Nephron progenitor cell (in vitro differentiated cells): Measurements from ENCODE around the gene THSD7A.

Experiments used
- DNase-seq: peaks from one replicate; pipeline ENCODE4 v3.0.0; 2021
- H3K27ac Mint-ChIP-seq: 2 replicates; pipeline ENCODE4 v1.8.0; 2021; ENCODE audit warnings: mild to moderate bottlenecking, moderate library complexity, mixed read lengths
- H3K27me3 Mint-ChIP-seq: 2 replicates; pipeline ENCODE4 v1.8.0; 2021; ENCODE audit warnings: mild to moderate bottlenecking, low read depth, mixed read lengths; ENCODE audit not compliant: poor library complexity
- H3K36me3 Mint-ChIP-seq: 2 replicates; pipeline ENCODE4 v1.8.0; 2021; ENCODE audit warnings: low read depth, mixed read lengths
- H3K4me1 Mint-ChIP-seq: 2 replicates; pipeline ENCODE4 v1.8.0; 2021; ENCODE audit warnings: mixed read lengths
- H3K4me3 Mint-ChIP-seq: 2 replicates; pipeline ENCODE4 v1.8.0; 2021; ENCODE audit warnings: mild to moderate bottlenecking, moderate library complexity, mixed read lengths
- H3K9me3 Mint-ChIP-seq: 2 replicates; pipeline ENCODE4 v1.8.0; 2021; ENCODE audit warnings: mild to moderate bottlenecking, moderate library complexity, mixed read lengths
- CTCF ChIP-seq: fragments of 200-600 bp; sonication (generic); IDR thresholded peaks from 2 replicates; pipeline ENCODE4 v1.5.0; 2021; ENCODE audit warnings: antibody characterized with exemption

THSD7A gene

DNA sequence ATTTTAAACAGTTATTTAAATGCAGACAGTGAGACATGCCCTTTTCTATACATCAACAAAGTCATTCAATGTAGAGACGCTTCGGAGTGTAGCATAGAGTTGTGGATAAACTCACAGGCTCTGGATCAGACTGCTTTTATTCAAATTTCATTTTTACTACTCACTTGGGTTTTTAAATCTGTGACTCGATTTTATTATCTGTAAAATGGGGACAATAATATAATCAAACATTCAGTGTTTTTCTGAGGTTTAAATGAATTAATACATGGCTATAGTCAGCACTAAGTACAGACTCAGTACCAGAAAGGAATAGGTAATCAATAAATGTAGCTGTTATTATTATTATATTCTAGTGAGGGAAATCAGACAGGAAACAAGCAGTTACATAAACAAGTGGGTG lies 43.4 kb downstream of the THSD7A start:
- no peak for TF ChIP-seq CTCF
- Mint-ChIP-seq H3K9me3 (no peaks in the 10 kb centered on the region), H3K27me3 (no peaks in the 10 kb centered on the region), H3K4me3 (no peak overlapping the region), H3K36me3 (no peaks in the 10 kb centered on the region), H3K4me1 (no peaks in the 10 kb centered on the region), H3K27ac (no peak overlapping the region)
- no peak for DNase-seq

DNA sequence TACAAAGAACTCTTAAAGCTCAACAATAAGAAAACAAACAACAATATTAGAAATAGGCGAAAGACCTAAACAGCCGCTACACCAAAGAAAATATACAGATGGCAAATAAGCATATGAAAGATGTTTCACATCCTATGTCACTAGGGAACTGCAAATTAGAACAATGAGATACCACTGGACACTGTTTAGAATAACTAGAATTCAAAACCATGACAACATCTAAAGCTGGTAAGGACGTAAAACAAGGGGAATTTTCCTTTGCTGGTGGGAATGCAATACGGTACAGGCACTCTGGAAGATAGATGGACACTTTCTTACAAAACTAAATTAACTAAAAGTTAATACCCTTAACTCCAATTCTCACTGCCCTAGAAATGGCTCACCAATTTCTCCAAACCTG lies 44.5 kb downstream of the THSD7A start:
- H3K36me3 Mint-ChIP-seq, result no peaks in the 10 kb centered on the region
- no peaks in the 10 kb centered on the region for H3K9me3 Mint-ChIP-seq
- TF ChIP-seq CTCF, result no peak
- H3K4me1 Mint-ChIP-seq, result no peaks in the 10 kb centered on the region
- no peak for DNase-seq
- no peaks in the 10 kb centered on the region for H3K27me3 Mint-ChIP-seq
- H3K27ac Mint-ChIP-seq, result no peak overlapping the region
- H3K4me3 Mint-ChIP-seq, result no peak overlapping the region

DNA sequence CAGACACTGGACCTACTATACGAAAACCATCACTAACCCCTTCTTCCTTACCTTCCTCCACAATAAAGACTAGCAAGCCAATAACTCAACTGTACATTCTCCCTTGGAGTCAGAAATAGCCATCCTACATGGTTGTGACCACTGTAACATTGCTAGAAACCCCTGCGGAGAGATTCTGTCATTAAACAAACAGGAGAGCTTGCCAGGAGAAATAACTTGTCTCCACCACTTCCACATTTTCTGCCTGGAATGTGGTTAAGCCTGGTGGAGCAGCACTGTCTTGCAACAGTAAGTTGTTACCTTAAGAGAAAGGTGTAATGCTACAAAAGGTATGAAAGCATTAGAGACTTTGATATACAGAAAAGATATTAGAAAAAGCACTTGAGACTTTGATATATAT lies 45.8 kb downstream of the THSD7A start:
- no peak for TF ChIP-seq CTCF
- Mint-ChIP-seq H3K4me3 (no peak overlapping the region), H3K36me3 (no peaks in the 10 kb centered on the region), H3K4me1 (no peaks in the 10 kb centered on the region), H3K27ac (no peak overlapping the region), H3K27me3 (no peaks in the 10 kb centered on the region), H3K9me3 (no peaks in the 10 kb centered on the region)
- no peak for DNase-seq

DNA sequence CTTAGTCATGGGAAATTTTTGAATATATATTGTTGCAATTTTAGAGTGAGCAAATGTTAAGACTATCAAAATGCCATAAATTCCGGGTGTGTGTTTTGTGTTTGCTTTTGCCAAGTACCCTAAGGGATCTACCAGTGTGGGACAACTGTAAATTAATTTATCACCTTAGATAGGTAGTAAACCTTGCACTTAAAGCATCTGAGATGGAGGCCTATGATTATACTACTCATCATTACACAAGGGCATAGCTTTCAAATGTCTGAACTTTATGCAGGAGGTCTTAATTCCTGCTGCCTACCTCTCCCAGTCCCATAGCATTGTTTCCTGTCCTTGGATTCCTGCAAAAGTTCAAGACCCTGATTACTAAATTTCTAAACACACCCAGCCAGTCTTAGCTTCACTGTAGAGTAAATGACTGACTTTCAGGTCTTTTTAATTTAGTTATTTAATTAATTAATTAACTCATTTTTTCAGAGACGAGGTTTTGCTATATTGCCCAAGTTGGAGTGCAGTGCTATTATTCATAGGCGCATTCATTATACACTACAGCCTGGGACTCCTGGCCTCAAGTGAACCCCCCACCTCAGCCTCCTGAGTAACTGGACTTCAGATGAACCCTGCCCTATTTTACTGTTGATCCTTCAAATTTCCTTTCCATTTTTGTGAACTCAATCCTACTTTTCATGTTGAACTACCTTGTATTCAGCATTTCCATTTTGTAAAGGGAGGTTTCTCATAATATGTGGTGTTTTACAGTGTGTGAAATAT lies 47.0 kb downstream of the THSD7A start:
- DNase-seq, result no peak
- Mint-ChIP-seq H3K27ac (no peak overlapping the region), H3K4me1 (no peaks in the 10 kb centered on the region)

GRCh38 chr7:11779864-11780674 lies 51.9 kb downstream of the THSD7A start:
- no peaks in the 10 kb centered on the region for H3K9me3 Mint-ChIP-seq
- no peak overlapping the region for H3K4me3 Mint-ChIP-seq
- no peaks in the 10 kb centered on the region for H3K4me1 Mint-ChIP-seq
- no peak for TF ChIP-seq CTCF
- no peak overlapping the region for H3K27ac Mint-ChIP-seq
- H3K36me3 Mint-ChIP-seq, result no peaks in the 10 kb centered on the region
- no peaks in the 10 kb centered on the region for H3K27me3 Mint-ChIP-seq
- no peak for DNase-seq

More for the DNA sequence above, 47.0 kb downstream of the THSD7A start:
- Mint-ChIP-seq H3K9me3 (no peaks in the 10 kb centered on the region), H3K36me3 (no peaks in the 10 kb centered on the region), H3K27me3 (no peaks in the 10 kb centered on the region), H3K4me3 (no peak overlapping the region)
- TF ChIP-seq CTCF, result no peak
